Hypothalamus (tissue), 51 donors: ENCODE results near the gene PPP1R37.

Experiments used
- DNase-seq, 51 donors: peaks; one replicate each; lab custom pipeline; 2025; lab: John Stamatoyannopoulos, UW

PPP1R37 gene

DNA sequence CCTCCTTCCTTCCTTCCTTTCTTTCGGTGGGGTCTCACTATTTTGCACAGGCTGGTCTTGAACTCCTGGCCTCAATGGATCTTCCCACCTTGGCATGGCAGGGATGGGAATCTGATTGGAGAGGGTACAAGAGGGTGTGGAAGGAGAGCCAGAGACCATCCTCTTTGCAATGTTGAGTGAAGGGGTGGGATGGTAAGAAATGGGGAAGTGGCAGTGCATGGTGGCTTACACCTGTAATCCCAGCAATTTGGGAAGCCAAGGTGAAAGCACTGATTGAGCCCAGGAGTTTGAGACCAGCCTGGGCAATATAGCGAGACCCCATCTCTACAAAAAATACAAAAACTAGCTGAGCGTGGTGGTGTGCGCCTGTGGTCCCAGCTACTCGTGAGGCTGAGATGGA is 91.1 kb downstream of the PPP1R37 start:
- DNase-seq: no peak

DNA sequence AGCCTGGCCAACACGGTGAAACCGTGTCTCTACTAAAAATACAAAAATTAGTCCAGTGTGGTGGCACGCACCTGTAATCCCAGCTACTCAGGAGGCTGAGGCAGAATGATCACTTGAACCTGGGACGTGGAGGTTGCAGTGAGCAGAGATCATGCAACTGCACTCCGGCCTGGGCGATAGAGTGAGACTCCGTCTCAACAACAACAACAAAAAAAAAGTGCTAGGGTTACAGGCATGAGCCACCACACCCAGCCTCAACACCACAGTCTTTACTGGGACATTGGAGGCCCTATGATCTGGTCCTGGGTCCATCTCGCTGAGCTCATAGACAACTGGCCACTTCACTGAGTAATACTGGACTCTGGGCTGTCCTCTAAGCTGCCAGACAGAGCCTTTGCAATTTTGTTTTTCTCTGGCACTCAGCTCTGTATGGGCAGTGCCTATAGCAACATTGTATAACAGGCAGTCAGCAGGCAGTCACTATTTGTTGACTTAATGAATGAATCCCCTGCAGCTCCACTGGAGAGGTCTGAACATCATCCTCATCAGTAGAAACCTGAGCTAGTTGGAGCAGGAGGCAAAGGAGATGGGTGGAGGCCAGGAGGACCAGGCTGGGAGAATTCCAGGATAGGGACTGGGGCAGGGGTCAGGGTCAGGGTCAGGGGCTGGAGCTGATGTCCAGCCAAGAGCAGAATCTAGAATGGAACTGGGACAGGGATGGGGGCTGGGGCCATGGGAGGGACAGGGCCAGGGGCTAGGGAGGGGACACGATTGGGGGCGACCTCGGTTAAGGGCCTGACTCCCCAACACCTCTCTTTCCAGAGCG is 93.7 kb downstream of the PPP1R37 start:
- DNase-seq: no peak

DNA sequence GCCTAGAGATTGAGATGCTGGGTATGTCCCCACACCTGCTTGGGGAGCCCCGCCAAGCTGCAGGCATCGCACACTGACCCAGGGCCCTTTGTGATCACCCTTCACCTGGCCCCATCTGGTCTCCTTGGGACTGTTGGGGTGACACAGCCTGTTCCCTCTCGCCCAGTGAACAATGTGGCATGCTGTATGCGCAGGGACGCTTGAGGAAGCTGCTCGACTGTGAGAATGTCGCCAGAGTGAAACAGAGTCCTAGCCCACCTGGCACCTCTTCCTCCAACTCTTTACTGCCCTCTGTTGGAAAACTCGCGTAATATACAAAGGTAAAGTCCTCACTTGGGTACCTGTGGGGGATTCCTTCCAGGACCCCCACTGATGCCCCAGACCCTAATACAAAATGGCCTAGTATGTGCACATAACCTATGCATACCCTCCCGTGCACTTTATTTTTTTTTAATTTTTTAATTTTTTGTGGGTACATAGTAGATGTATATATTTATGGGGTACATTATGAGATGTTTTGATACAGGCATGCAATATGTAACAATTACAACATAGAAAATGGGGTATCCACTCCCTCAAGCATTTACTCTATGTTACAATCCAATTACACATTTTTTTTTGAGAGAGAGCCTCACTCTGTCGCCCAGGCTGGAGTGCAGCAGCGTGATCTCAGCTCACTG is 94.6 kb downstream of the PPP1R37 start:
- DNase-seq: no peak

DNA sequence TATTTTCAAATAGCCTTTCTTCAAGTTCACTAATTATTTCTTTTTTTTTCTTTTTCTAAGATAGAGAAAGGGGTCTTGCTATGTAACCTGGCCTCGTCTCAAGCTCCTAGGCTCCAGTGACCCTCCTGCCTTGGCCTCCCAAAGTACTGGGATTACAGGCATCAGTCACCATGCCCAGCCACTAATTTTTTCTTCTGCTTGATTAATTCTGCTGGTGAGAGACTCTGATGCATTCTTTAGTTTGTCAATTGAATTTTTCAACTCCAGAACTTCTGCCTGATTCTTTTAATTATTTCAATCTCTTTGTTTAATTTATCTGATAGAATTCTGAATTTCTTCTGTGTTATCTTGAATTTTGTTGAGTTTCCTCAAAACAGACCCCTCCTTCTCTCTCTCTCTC is 97.0 kb downstream of the PPP1R37 start:
- no peak for DNase-seq

DNA sequence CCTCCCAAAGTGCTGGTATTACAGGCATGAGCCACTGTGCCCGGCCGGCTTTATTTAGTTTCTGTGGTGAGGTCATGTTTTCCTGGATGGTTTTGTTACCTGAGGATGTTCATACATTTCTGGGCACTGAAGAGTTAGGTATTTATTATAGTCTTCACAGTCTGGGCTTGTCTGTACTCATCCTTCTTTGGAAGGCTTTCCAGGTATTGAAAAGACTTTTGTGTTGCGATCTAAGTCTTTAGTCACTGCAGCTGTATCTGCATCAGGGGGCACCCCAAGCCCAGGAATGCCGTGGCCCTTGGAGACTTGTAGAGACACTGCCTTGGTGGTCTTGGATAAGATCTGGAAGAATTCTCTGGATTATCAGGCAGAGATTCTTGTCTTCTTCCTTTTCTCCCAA is 98.4 kb downstream of the PPP1R37 start:
- no peak for DNase-seq

DNA sequence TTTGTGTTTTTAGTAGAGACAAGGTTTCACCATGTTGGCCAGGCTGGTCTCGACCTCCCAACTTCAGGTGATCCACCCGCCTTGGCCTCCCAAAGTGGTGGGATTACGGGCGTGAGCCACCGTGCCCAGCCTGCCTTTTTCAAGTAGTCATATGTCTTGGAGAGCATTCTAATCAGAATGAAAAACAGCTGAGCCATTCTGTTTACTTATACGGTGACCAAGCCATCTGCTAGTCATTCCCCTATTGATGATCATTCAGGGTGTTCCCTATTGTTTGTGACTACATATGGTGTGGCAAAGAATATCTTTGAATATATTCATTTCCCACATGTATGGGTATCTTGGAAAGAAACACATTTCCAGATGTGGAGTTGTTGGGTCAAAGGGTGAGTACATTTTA is 102.8 kb downstream of the PPP1R37 start:
- DNase-seq: no peak
